Measurements from ENCODE around the gene PRKN. TPM values are rescaled to one million over a fixed set of nuclear protein-coding genes. Genes with fewer than 3 reads are reported as not detected.

The PRKN gene
- total RNA-seq, 1 experiment from 2014 or later: 2.0 TPM

DNA sequence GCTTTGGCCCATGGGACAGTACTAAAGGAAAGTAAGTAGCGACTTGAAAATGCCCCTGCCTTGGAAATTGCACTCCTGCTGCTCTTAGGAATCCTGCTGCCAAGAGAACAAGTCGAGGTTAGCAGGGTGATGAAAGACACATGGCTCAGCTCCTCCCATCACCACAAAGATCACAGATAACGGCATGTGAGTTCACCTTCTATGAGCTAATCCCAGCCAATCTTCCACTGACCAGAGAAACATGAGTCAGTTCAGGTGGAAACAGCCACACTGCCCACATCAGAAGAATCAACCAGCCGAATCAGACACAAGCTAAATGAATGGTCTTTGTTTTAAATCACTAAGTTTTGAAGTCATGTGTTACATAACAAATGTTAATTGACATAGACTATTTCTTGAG is 106.3 kb downstream of the PRKN start:
- Histone ChIP-seq H3K4me1 (ENCODE audit: insufficient read depth, low read length) (peaks cover 5% of the 10 kb centered on the region; the same call in 1 of the 2 replicates), H2BK120ac (ENCODE audit: low read depth, low read length, poor library complexity, severe bottlenecking) (no peak overlapping the region), H3K4me2 (ENCODE audit: insufficient read depth, insufficient read length, low read length) (no peak overlapping the region), H4K8ac (replicated peaks; ENCODE audit: insufficient read length, low read depth, low read length) (no peak overlapping the region), H2BK20ac (ENCODE audit: low read depth, low read length, poor library complexity, severe bottlenecking) (no peak overlapping the region), H3K23ac (ENCODE audit: insufficient read length, low read depth, low read length) (no peak overlapping the region), H4K5ac (ENCODE audit: insufficient read length, low read depth, low read length) (no peak overlapping the region), H2BK5ac (ENCODE audit: insufficient read length, low read length) (no peak overlapping the region), H3K9ac (ENCODE audit: extremely low read depth, insufficient read length, low read length) (no peak overlapping the region), H4K91ac (ENCODE audit: insufficient read length, low read depth, low read length) (no peak overlapping the region), H4K20me1 (ENCODE audit: control insufficient read depth, insufficient read depth, insufficient read length) (no peaks in the 10 kb centered on the region), H3K56ac (ENCODE audit: insufficient read length, low read depth, low read length) (no peak overlapping the region), H2AFZ (ENCODE audit: low read length) (no peak overlapping the region), H3K9me3 (ENCODE audit: control insufficient read depth, low read depth, low read length) (no peaks in the 10 kb centered on the region), H3K27me3 (ENCODE audit: insufficient read depth, low read length) (no peaks in the 10 kb centered on the region), H3K27ac (ENCODE audit: insufficient read length, low read depth, low read length) (no peak overlapping the region), H3K23me2 (ENCODE audit: insufficient read length, low read depth, low read length, poor library complexity, severe bottlenecking) (no peaks in the 10 kb centered on the region), H2AK5ac (ENCODE audit: insufficient read length, low read length) (no peak overlapping the region), H3K14ac (ENCODE audit: insufficient read depth, low read length) (no peak overlapping the region), H3K4ac (ENCODE audit: low read depth, low read length) (no peak overlapping the region), H2BK12ac (ENCODE audit: insufficient read length, low read depth, low read length) (no peak overlapping the region), H3K18ac (ENCODE audit: insufficient read length, low read depth, low read length) (no peak overlapping the region), H2BK15ac (ENCODE audit: low read depth, low read length) (no peak overlapping the region), H3T11ph (ENCODE audit: low read length) (no peak overlapping the region), H3K79me1 (ENCODE audit: insufficient read depth, low read depth, low read length, poor library complexity, severe bottlenecking) (no peaks in the 10 kb centered on the region), H3K79me2 (ENCODE audit: insufficient read depth, low read length) (no peaks in the 10 kb centered on the region)
- Mint-ChIP-seq H3K9me3 (no peaks in the 10 kb centered on the region; a peak in 1 of 5 replicates), H3K27ac (peak overlapping the region in 2 of 3 experiments; percentile 14 to 57; a peak in 1 of 7 replicates), H3K36me3 (ENCODE audit: insufficient read depth in 1 of 3, low read depth in 3 of 3) (peaks cover 0 to 3% (median 0%) of the 10 kb centered on the region in 3 experiments; a peak in 1 of 7 replicates), H3K27me3 (ENCODE audit: low read depth) (no peaks in the 10 kb centered on the region), H3K4me1 (peaks cover 33 to 37% of the 10 kb centered on the region in 2 experiments), H3K4me3 (no peak overlapping the region)
- no CpG with 5 or more reads among the region's 4 CpGs for WGBS (ENCODE audit: extremely low coverage, insufficient read length, low lambda C conversion rate)
- DNase-seq: no peak
- TF ChIP-seq, protein P1, sequence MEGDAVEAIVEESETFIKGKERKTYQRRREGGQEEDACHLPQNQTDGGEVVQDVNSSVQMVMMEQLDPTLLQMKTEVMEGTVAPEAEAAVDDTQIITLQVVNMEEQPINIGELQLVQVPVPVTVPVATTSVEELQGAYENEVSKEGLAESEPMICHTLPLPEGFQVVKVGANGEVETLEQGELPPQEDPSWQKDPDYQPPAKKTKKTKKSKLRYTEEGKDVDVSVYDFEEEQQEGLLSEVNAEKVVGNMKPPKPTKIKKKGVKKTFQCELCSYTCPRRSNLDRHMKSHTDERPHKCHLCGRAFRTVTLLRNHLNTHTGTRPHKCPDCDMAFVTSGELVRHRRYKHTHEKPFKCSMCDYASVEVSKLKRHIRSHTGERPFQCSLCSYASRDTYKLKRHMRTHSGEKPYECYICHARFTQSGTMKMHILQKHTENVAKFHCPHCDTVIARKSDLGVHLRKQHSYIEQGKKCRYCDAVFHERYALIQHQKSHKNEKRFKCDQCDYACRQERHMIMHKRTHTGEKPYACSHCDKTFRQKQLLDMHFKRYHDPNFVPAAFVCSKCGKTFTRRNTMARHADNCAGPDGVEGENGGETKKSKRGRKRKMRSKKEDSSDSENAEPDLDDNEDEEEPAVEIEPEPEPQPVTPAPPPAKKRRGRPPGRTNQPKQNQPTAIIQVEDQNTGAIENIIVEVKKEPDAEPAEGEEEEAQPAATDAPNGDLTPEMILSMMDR (conservative IDR thresholded peaks at IDR 0.05): no peak
